K562 (cell line): ENCODE data around the gene S100A10. TPM values are rescaled to one million over a fixed set of nuclear protein-coding genes. Genes with fewer than 3 reads are reported as not detected.

Experiments used
- ATF1 ChIP-seq, 2 experiments: fragments of 450-650 bp in 1 of 2; IDR thresholded peaks; 2 replicates each; pipeline ENCODE4 v1.6.1; 2016; ENCODE audit warnings: missing compliant biosample characterization in 1 of 2, missing genetic modification characterization in 1 of 2
- CBX1 ChIP-seq: sonication (generic); IDR thresholded peaks from 2 replicates; pipeline ENCODE4 v1.6.1; 2016; ENCODE audit warnings: antibody characterized with exemption, low read depth, mild to moderate bottlenecking
- EGR1 ChIP-seq: fragments of 450-650 bp; conservative IDR thresholded peaks from 2 replicates; pipeline ENCODE4 v1.6.1; 2017; ENCODE audit warnings: mild to moderate bottlenecking
- GTF2B ChIP-seq: IDR thresholded peaks from 2 replicates; pipeline ENCODE4 v1.6.1; 2011; ENCODE audit not compliant: insufficient read length; ENCODE audit errors: extremely low read depth
- HNRNPLL ChIP-seq: fragments of 200-400 bp; formaldehyde crosslinking; IDR thresholded peaks from 2 replicates; pipeline ENCODE4 v1.6.1; 2017; ENCODE audit warnings: low read length, low read depth, mild to moderate bottlenecking; ENCODE audit not compliant: poor library complexity, severe bottlenecking
- JUND ChIP-seq, 2 experiments: IDR thresholded peaks; 2 replicates in 1 of 2; 3 replicates in 1 of 2; pipeline ENCODE4 v1.6.1; 2011; ENCODE audit warnings: borderline replicate concordance in 2 of 2, low read depth in 2 of 2, low read length in 2 of 2, improper control_type of control experiment in 1 of 2, missing biosample characterization in 1 of 2, missing genetic modification characterization in 1 of 2, missing genetic modification reagents in 1 of 2
- KDM1A ChIP-seq, 2 experiments: fragments of 450-650 bp; IDR thresholded peaks; 2 replicates each; pipeline ENCODE4 v1.6.1; 2016; ENCODE audit warnings: mild to moderate bottlenecking in 2 of 2
- MAFK ChIP-seq: IDR thresholded peaks from 2 replicates; pipeline ENCODE4 v1.6.1; 2011; ENCODE audit warnings: low read length, improper control_type of control experiment
- NCOA4 ChIP-seq: fragments of 450-650 bp; IDR thresholded peaks from 2 replicates; pipeline ENCODE4 v1.6.1; 2018; ENCODE audit warnings: mild to moderate bottlenecking; ENCODE audit not compliant: partially characterized antibody
- NCOR1 ChIP-seq: fragments of 450-650 bp; IDR thresholded peaks from 2 replicates; pipeline ENCODE4 v1.6.1; 2016; ENCODE audit warnings: mild to moderate bottlenecking, moderate library complexity
- PHF20 ChIP-seq: fragments of 450-650 bp; IDR thresholded peaks from 2 replicates; pipeline ENCODE4 v1.6.1; 2018; ENCODE audit not compliant: partially characterized antibody
- POLR2H ChIP-seq: IDR thresholded peaks from 2 replicates; pipeline ENCODE4 v1.6.1; 2016; ENCODE audit warnings: missing genetic modification characterization, low read depth, mild to moderate bottlenecking, control low read depth, missing compliant biosample characterization, moderate library complexity
- SLC30A9 ChIP-seq: fragments of 250-450 bp; sonication (Bioruptor Pico); IDR thresholded peaks from 2 replicates; pipeline ENCODE4 v1.8.0; 2022; ENCODE audit warnings: mild to moderate bottlenecking, moderate library complexity
- TRIM24 ChIP-seq, 2 experiments: fragments of 450-650 bp; IDR thresholded peaks; 2 replicates each; pipeline ENCODE4 v1.6.1; 2016
- VEZF1 ChIP-seq: fragments of 200-800 bp; sonication (Bioruptor generic); IDR thresholded peaks from 2 replicates; pipeline ENCODE4 v1.6.1; 2017; ENCODE audit warnings: missing genetic modification characterization, missing compliant biosample characterization
- ZC3H11A ChIP-seq: IDR thresholded peaks from 2 replicates; pipeline ENCODE4 v1.6.1; 2012; ENCODE audit warnings: low read depth, low read length, improper control_type of control experiment
- ZKSCAN3 ChIP-seq: fragments of 250-450 bp; sonication (Bioruptor Pico); IDR thresholded peaks from 2 replicates; pipeline ENCODE4 v1.4.0; 2020
- ZNF133 ChIP-seq: fragments of 250-450 bp; sonication (Bioruptor Pico); IDR thresholded peaks from 2 replicates; pipeline ENCODE4 v1.4.0; 2020; ENCODE audit warnings: mild to moderate bottlenecking
- ZNF316 ChIP-seq: fragments of 450-650 bp; IDR thresholded peaks from 2 replicates; pipeline ENCODE4 v1.6.1; 2016
- ZNF668 ChIP-seq: fragments of 250-450 bp; sonication (Bioruptor Pico); IDR thresholded peaks from 2 replicates; pipeline ENCODE4 v1.8.0; 2022; ENCODE audit warnings: mild to moderate bottlenecking, inconsistent platforms
- ZNF764 ChIP-seq: fragments of 250-450 bp; sonication (Bioruptor Pico); IDR thresholded peaks from 2 replicates; pipeline ENCODE4 v1.4.0; 2020; ENCODE audit warnings: low read depth, mild to moderate bottlenecking, moderate library complexity
- polyA plus RNA-seq, 8 experiments: library from polyadenylated mRNA; depleted of rRNA in 4 of 8; stranded (reverse) in 5 of 8; unstranded in 3 of 8; fragments of >200 nt; fragmentation: Nextera tagmentation in 2 of 8; fragmentation: Illumina TruSeq in 1 of 8; extraction: Ambion mirVana in 2 of 8; extraction: Trizol in 1 of 8; gene quantifications; 2 replicates each; pipeline versions ENCODE4 v1.2.1 to v1.2.3, GENCODE V29; 2011 to 2014; ENCODE audit warnings: inconsistent platforms in 1 of 8, missing spikeins in 1 of 8
- total RNA-seq, 7 experiments: library from RNA; depleted of rRNA in 6 of 7; stranded (reverse); fragments of >200 nt in 6 of 7; fragmentation: Illumina TruSeq in 2 of 7; extraction: Trizol in 2 of 7; gene quantifications; 2 replicates each; pipeline versions ENCODE4 v1.2.1 to v1.2.3, GENCODE V29; 2011 to 2021; ENCODE audit warnings: low replicate concordance in 1 of 7
- TF ChIP-seq, protein P1 (sequence below): fragments of 250-450 bp; sonication (Bioruptor Pico); IDR thresholded peaks from 2 replicates; pipeline ENCODE4 v1.4.0; 2020

Gene S100A10
- total and polyA plus RNA-seq, 9 of the 15 experiments (the other 6 are each of a cell fraction or from before 2014, with no cell fraction given) = 0.32 to 1.6 (median 0.50) TPM; not detected in 3

GRCh38 chr1:151972542-151973248 lies 21.0 kb downstream of the S100A10 start (continued):
- no peak for TF ChIP-seq PHF20
- TF ChIP-seq ZNF133 (CRISPR knock-in tag) = no peak
- no peak for TF ChIP-seq HNRNPLL
- TF ChIP-seq ZKSCAN3 (CRISPR knock-in tag) = no peak
- TF ChIP-seq, protein P1, sequence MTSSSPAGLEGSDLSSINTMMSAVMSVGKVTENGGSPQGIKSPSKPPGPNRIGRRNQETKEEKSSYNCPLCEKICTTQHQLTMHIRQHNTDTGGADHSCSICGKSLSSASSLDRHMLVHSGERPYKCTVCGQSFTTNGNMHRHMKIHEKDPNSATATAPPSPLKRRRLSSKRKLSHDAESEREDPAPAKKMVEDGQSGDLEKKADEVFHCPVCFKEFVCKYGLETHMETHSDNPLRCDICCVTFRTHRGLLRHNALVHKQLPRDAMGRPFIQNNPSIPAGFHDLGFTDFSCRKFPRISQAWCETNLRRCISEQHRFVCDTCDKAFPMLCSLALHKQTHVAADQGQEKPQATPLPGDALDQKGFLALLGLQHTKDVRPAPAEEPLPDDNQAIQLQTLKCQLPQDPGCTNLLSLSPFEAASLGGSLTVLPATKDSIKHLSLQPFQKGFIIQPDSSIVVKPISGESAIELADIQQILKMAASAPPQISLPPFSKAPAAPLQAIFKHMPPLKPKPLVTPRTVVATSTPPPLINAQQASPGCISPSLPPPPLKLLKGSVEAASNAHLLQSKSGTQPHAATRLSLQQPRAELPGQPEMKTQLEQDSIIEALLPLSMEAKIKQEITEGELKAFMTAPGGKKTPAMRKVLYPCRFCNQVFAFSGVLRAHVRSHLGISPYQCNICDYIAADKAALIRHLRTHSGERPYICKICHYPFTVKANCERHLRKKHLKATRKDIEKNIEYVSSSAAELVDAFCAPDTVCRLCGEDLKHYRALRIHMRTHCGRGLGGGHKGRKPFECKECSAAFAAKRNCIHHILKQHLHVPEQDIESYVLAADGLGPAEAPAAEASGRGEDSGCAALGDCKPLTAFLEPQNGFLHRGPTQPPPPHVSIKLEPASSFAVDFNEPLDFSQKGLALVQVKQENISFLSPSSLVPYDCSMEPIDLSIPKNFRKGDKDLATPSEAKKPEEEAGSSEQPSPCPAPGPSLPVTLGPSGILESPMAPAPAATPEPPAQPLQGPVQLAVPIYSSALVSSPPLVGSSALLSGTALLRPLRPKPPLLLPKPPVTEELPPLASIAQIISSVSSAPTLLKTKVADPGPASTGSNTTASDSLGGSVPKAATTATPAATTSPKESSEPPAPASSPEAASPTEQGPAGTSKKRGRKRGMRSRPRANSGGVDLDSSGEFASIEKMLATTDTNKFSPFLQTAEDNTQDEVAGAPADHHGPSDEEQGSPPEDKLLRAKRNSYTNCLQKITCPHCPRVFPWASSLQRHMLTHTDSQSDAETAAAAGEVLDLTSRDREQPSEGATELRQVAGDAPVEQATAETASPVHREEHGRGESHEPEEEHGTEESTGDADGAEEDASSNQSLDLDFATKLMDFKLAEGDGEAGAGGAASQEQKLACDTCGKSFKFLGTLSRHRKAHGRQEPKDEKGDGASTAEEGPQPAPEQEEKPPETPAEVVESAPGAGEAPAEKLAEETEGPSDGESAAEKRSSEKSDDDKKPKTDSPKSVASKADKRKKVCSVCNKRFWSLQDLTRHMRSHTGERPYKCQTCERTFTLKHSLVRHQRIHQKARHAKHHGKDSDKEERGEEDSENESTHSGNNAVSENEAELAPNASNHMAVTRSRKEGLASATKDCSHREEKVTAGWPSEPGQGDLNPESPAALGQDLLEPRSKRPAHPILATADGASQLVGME (CRISPR knock-in tag) = no peak
- TF ChIP-seq ATF1 (CRISPR knock-in tag; IDR thresholded peaks at IDR 0.05) = no peak
- peak; percentile 39; the same call in 1 of the 2 replicates for TF ChIP-seq ATF1 (tag; IDR thresholded peaks at IDR 0.05)
- peak; percentile 85 for TF ChIP-seq MAFK
- TF ChIP-seq NCOA4 = no peak
- no peak for TF ChIP-seq TRIM24 (IDR thresholded peaks at IDR 0.05)
- peak; percentile 93 for TF ChIP-seq ZNF316
- TF ChIP-seq KDM1A (IDR thresholded peaks at IDR 0.05) = peak in 1 of 2 experiments; percentile 51; a peak in 1 of 4 replicates
- TF ChIP-seq ZNF764 = no peak
- TF ChIP-seq CBX1 = no peak
- TF ChIP-seq ZC3H11A = no peak
- no peak for TF ChIP-seq ZNF668 (CRISPR knock-in tag)
- TF ChIP-seq GTF2B = no peak
- TF ChIP-seq NCOR1 = 0 out of 2 replicates have a peak, but pooled peaks have one; percentile 10
- peak; percentile 91 for TF ChIP-seq JUND (IDR thresholded peaks at IDR 0.05; ENCODE audit: borderline replicate concordance, low read depth, low read length)
- TF ChIP-seq JUND (tag; IDR thresholded peaks at IDR 0.05; ENCODE audit: borderline replicate concordance, low read depth, low read length) = peak; percentile 92; the same call in 2 of the 3 replicates
- TF ChIP-seq SLC30A9 (CRISPR knock-in tag) = no peak
- TF ChIP-seq POLR2H (tag) = no peak
- no peak for TF ChIP-seq EGR1
- no peak for TF ChIP-seq VEZF1 (CRISPR knock-in tag)
